H9 (cell line): Measurements from ENCODE around the gene CFH. TPM values are rescaled to one million over a fixed set of nuclear protein-coding genes. Genes with fewer than 3 reads are reported as not detected.

Experiments
- DNase-seq: peaks from one replicate; pipeline ENCODE4 v3.0.0-alpha.2; 2017
- H2AFZ ChIP-seq: one replicate; pipeline ENCODE4 v1.6.1; 2013; ENCODE audit warnings: mild to moderate bottlenecking, low read length, control low read depth, moderate library complexity
- H2AK5ac ChIP-seq: 2 replicates; pipeline ENCODE4 v1.6.1; 2013; ENCODE audit warnings: low read length, control low read depth, mixed read lengths; ENCODE audit not compliant: insufficient read length
- H2BK120ac ChIP-seq: one replicate; pipeline ENCODE4 v1.6.1; 2013; ENCODE audit warnings: low read depth, mild to moderate bottlenecking, low read length, control low read depth, inconsistent platforms; ENCODE audit not compliant: poor library complexity, severe bottlenecking
- H2BK12ac ChIP-seq: 2 replicates; pipeline ENCODE4 v1.6.1; 2013; ENCODE audit warnings: low read length, control low read depth, mixed read lengths, low read depth; ENCODE audit not compliant: insufficient read length
- H2BK15ac ChIP-seq: 2 replicates; pipeline ENCODE4 v1.6.1; 2013; ENCODE audit warnings: low read depth, low read length, control low read depth
- H2BK20ac ChIP-seq: one replicate; pipeline ENCODE4 v1.6.1; 2013; ENCODE audit warnings: low read depth, mild to moderate bottlenecking, low read length, control low read depth, inconsistent platforms; ENCODE audit not compliant: poor library complexity, severe bottlenecking
- H2BK5ac ChIP-seq: 2 replicates; pipeline ENCODE4 v1.6.1; 2013; ENCODE audit warnings: low read length, control low read depth, mixed read lengths; ENCODE audit not compliant: insufficient read length
- H3K14ac ChIP-seq: 2 replicates; pipeline ENCODE4 v1.6.1; 2013; ENCODE audit warnings: low read length, control low read depth; ENCODE audit not compliant: insufficient read depth
- H3K18ac ChIP-seq: 2 replicates; pipeline ENCODE4 v1.6.1; 2013; ENCODE audit warnings: low read depth, mild to moderate bottlenecking, mixed read lengths, low read length, control low read depth; ENCODE audit not compliant: insufficient read length
- H3K23ac ChIP-seq: 2 replicates; pipeline ENCODE4 v1.6.1; 2013; ENCODE audit warnings: low read length, control low read depth, mixed read lengths, low read depth; ENCODE audit not compliant: insufficient read length
- H3K23me2 ChIP-seq: 2 replicates; pipeline ENCODE4 v1.6.1; 2013; ENCODE audit warnings: low read depth, mild to moderate bottlenecking, mixed read lengths, low read length, control low read depth; ENCODE audit not compliant: insufficient read length, poor library complexity, severe bottlenecking
- H3K27ac ChIP-seq: 2 replicates; pipeline ENCODE4 v1.5.1; 2013; ENCODE audit warnings: low read length, control low read depth, mixed read lengths, low read depth; ENCODE audit not compliant: insufficient read length
- H3K27me3 ChIP-seq: 2 replicates; pipeline ENCODE4 v1.6.1; 2013; ENCODE audit warnings: low read length, control low read depth, inconsistent platforms; ENCODE audit not compliant: insufficient read depth
- H3K4ac ChIP-seq: 2 replicates; pipeline ENCODE4 v1.6.1; 2013; ENCODE audit warnings: low read depth, mild to moderate bottlenecking, control low read depth, inconsistent platforms, low read length, moderate library complexity
- H3K4me1 ChIP-seq: 2 replicates; pipeline ENCODE4 v1.6.1; 2013; ENCODE audit warnings: low read length, control low read depth, inconsistent platforms; ENCODE audit not compliant: insufficient read depth
- H3K4me2 ChIP-seq: 2 replicates; pipeline ENCODE4 v1.6.1; 2013; ENCODE audit warnings: low read length, control low read depth, mixed read lengths; ENCODE audit not compliant: insufficient read length, insufficient read depth
- H3K56ac ChIP-seq: 2 replicates; pipeline ENCODE4 v1.6.1; 2013; ENCODE audit warnings: low read depth, mild to moderate bottlenecking, mixed read lengths, low read length, control low read depth; ENCODE audit not compliant: insufficient read length
- H3K79me1 ChIP-seq: 2 replicates; pipeline ENCODE4 v1.6.1; 2013; ENCODE audit warnings: low read depth, mild to moderate bottlenecking, moderate library complexity, low read length, control low read depth, inconsistent platforms; ENCODE audit not compliant: insufficient read depth, poor library complexity, severe bottlenecking
- H3K79me2 ChIP-seq: 2 replicates; pipeline ENCODE4 v1.6.1; 2013; ENCODE audit warnings: low read length, control low read depth, inconsistent platforms; ENCODE audit not compliant: insufficient read depth
- H3K9ac ChIP-seq: 2 replicates; pipeline ENCODE4 v1.6.1; 2013; ENCODE audit warnings: low read length, control low read depth, mixed read lengths; ENCODE audit not compliant: insufficient read length; ENCODE audit errors: extremely low read depth
- H3K9me3 ChIP-seq: one replicate; pipeline ENCODE4 v1.6.1; 2013; ENCODE audit warnings: low read depth, low read length, inconsistent platforms; ENCODE audit not compliant: control insufficient read depth
- H3T11ph ChIP-seq: one replicate; pipeline ENCODE4 v1.6.1; 2013; ENCODE audit warnings: mild to moderate bottlenecking, low read length, control low read depth, inconsistent platforms
- H4K20me1 ChIP-seq: one replicate; pipeline ENCODE4 v1.6.1; 2013; ENCODE audit not compliant: control insufficient read depth, insufficient read length, insufficient read depth
- H4K5ac ChIP-seq: 2 replicates; pipeline ENCODE4 v1.6.1; 2013; ENCODE audit warnings: low read depth, mild to moderate bottlenecking, mixed read lengths, low read length, control low read depth; ENCODE audit not compliant: insufficient read length
- H4K8ac ChIP-seq: replicated peaks from 2 replicates; pipeline ENCODE4 v1.6.1; 2013; ENCODE audit warnings: low read length, control low read depth, mixed read lengths, low read depth; ENCODE audit not compliant: insufficient read length
- H4K91ac ChIP-seq: 2 replicates; pipeline ENCODE4 v1.6.1; 2013; ENCODE audit warnings: low read depth, mild to moderate bottlenecking, moderate library complexity, mixed read lengths, low read length, control low read depth; ENCODE audit not compliant: insufficient read length
- H3K27ac Mint-ChIP-seq, 3 experiments: 2 replicates in 2 of 3; 3 replicates in 1 of 3; pipeline ENCODE4 v1.8.0; 2020 to 2021; ENCODE audit warnings: mixed read lengths in 3 of 3, mild to moderate bottlenecking in 1 of 3, moderate library complexity in 1 of 3
- H3K27me3 Mint-ChIP-seq: 2 replicates; pipeline ENCODE4 v1.8.0; 2021; ENCODE audit warnings: low read depth, mild to moderate bottlenecking, moderate library complexity, mixed read lengths
- H3K36me3 Mint-ChIP-seq, 3 experiments: 2 replicates in 2 of 3; 3 replicates in 1 of 3; pipeline ENCODE4 v1.8.0; 2020 to 2021; ENCODE audit warnings: low read depth in 3 of 3, mixed read lengths in 3 of 3; ENCODE audit not compliant: insufficient read depth in 1 of 3
- H3K4me1 Mint-ChIP-seq, 2 experiments: 2 replicates each; pipeline ENCODE4 v1.8.0; 2020; ENCODE audit warnings: mixed read lengths in 2 of 2
- H3K4me3 Mint-ChIP-seq, 2 experiments: 2 replicates in 1 of 2; 3 replicates in 1 of 2; pipeline ENCODE4 v1.8.0; 2020 to 2021; ENCODE audit warnings: mild to moderate bottlenecking in 2 of 2, mixed read lengths in 2 of 2, moderate library complexity in 1 of 2
- H3K9me3 Mint-ChIP-seq, 2 experiments: 2 replicates in 1 of 2; 3 replicates in 1 of 2; pipeline ENCODE4 v1.8.0; 2020; ENCODE audit warnings: mild to moderate bottlenecking in 2 of 2, mixed read lengths in 2 of 2, moderate library complexity in 1 of 2
- CTCF ChIP-seq: fragments of 200-600 bp; sonication (generic); conservative IDR thresholded peaks from 3 replicates; pipeline ENCODE4 v1.8.0; 2021; ENCODE audit warnings: antibody characterized with exemption, mild to moderate bottlenecking
- WGBS: extraction: QIAGEN DNeasy Blood & Tissue Kit; methylation state at CpG from one replicate; pipeline ENCODE4 v1.1.7; 2013; ENCODE audit warnings: missing lambda C conversion rate, low lambda C conversion rate, mixed read lengths; ENCODE audit not compliant: insufficient read length; ENCODE audit errors: extremely low coverage; 5-methylcytosine and 5-hydroxymethylcytosine counted together
- total RNA-seq: library from RNA; stranded (reverse); gene quantifications from 2 replicates; pipeline ENCODE4 v1.2.1, GENCODE V29; 2021

CFH gene
- total RNA-seq, 1 experiment from 2014 or later = not detected

DNA sequence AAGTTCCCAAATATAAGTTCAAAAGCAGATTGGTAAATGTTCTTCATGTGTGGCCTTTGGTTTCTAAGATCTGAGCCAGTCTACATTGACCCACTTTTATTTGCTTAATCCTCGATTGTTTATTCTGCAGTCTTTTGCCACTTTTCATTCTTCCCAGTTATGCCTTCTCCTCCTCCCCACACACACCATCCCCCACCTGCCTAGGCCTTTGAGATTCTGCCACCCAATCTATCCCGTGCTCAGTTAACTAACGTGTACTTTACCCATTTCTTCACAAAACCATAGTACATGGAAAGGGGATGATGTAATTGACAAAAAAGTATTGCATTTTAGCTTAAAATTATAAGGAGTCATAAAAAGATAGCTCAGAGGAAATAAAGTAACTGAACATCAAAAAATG lies 3.7 kb downstream of the CFH start:
- Histone ChIP-seq H3K9ac (no peak overlapping the region), H4K8ac (no peak overlapping the region), H3K9me3 (no peaks in the 10 kb centered on the region), H3K4me2 (no peak overlapping the region), H2AK5ac (no peak overlapping the region), H3K23me2 (no peaks in the 10 kb centered on the region), H4K5ac (no peak overlapping the region), H2BK5ac (no peak overlapping the region), H4K20me1 (no peaks in the 10 kb centered on the region), H2BK12ac (no peak overlapping the region), H3K23ac (no peak overlapping the region), H2AFZ (no peak overlapping the region), H2BK120ac (no peak overlapping the region), H2BK15ac (no peak overlapping the region), H3K14ac (no peak overlapping the region), H3K56ac (no peak overlapping the region), H3K4me1 (no peaks in the 10 kb centered on the region), H3K18ac (no peak overlapping the region), H4K91ac (no peak overlapping the region), H3K79me1 (no peaks in the 10 kb centered on the region), H3K4ac (no peak overlapping the region), H2BK20ac (no peak overlapping the region), H3K79me2 (no peaks in the 10 kb centered on the region), H3K27me3 (no peaks in the 10 kb centered on the region), H3K27ac (no peak overlapping the region), H3T11ph (no peak overlapping the region)
- H3K4me1 Mint-ChIP-seq = peaks cover 3 to 6% of the 10 kb centered on the region in 2 experiments
- no CpG with 5 or more reads among the region's 3 CpGs for WGBS
- peak overlapping the region in 1 of 3 experiments; percentile 47; a peak in 2 of 7 replicates for H3K27ac Mint-ChIP-seq
- no peak for DNase-seq
- H3K27me3 Mint-ChIP-seq = no peaks in the 10 kb centered on the region
- no peak for TF ChIP-seq CTCF
- no peaks in the 10 kb centered on the region for H3K36me3 Mint-ChIP-seq
- no peaks in the 10 kb centered on the region for H3K9me3 Mint-ChIP-seq
- no peak overlapping the region for H3K4me3 Mint-ChIP-seq
